Measurements from ENCODE around the gene C5orf52.

DNA sequence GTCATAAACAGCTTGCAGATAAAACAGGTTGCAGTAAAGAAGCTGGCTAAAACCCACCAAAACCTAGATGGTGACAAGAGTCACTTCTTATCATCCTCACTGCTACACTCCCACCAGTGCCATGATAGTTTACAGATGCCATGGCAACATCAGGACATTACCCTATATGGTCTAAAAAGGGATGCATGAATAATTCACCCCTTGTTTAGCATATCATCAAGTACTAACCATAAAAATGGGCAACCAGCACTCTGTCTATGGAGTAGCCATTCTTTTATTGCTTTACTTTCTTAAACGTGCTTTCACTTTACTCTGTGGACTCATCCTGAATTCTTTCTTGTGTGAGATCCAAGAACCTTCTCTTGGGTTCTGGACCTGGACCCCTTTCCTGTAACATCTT is 12.4 kb upstream of the C5orf52 start:
- no peak for TF ChIP-seq POLR2A (IDR thresholded peaks at IDR 0.05)
- TF ChIP-seq, protein P1, sequence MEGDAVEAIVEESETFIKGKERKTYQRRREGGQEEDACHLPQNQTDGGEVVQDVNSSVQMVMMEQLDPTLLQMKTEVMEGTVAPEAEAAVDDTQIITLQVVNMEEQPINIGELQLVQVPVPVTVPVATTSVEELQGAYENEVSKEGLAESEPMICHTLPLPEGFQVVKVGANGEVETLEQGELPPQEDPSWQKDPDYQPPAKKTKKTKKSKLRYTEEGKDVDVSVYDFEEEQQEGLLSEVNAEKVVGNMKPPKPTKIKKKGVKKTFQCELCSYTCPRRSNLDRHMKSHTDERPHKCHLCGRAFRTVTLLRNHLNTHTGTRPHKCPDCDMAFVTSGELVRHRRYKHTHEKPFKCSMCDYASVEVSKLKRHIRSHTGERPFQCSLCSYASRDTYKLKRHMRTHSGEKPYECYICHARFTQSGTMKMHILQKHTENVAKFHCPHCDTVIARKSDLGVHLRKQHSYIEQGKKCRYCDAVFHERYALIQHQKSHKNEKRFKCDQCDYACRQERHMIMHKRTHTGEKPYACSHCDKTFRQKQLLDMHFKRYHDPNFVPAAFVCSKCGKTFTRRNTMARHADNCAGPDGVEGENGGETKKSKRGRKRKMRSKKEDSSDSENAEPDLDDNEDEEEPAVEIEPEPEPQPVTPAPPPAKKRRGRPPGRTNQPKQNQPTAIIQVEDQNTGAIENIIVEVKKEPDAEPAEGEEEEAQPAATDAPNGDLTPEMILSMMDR (IDR thresholded peaks at IDR 0.05), result no peak

Measured in uterus (tissue), 2 donors.